SK-N-MC (cell line): ENCODE data around the gene AAR2.

ENCODE experiments used
- DNase-seq: peaks from one replicate; pipeline ENCODE4 v3.0.0-alpha.2; 2011; ENCODE audit warnings: low read depth, low spot score
- H3K27ac ChIP-seq: fragments of 200-600 bp; sonication (generic); 2 replicates; pipeline ENCODE4 v1.5.1; 2016; ENCODE audit warnings: mixed run types
- H3K36me3 ChIP-seq: fragments of 200-600 bp; sonication (generic); 2 replicates; pipeline ENCODE4 v1.6.1; 2017; ENCODE audit warnings: antibody characterized with exemption, low read length, mixed read lengths; ENCODE audit not compliant: insufficient read depth
- H3K4me3 ChIP-seq: fragments of 200-600 bp; sonication (generic); 2 replicates; pipeline ENCODE4 v1.5.1; 2016
- H3K9ac ChIP-seq: fragments of 200-600 bp; sonication (generic); 2 replicates; pipeline ENCODE4 v1.8.0; 2017; ENCODE audit warnings: mixed run types, mixed read lengths; ENCODE audit not compliant: insufficient read length
- H3K9me3 ChIP-seq: fragments of 200-600 bp; sonication (generic); 2 replicates; pipeline ENCODE4 v1.6.1; 2017; ENCODE audit warnings: low read depth, mild to moderate bottlenecking, antibody characterized with exemption, low read length, moderate library complexity, mixed read lengths
- EZH2 ChIP-seq: fragments of 200-600 bp; sonication (generic); IDR thresholded peaks from one replicate; pipeline ENCODE4 v1.6.1; 2017; ENCODE audit warnings: antibody characterized with exemption
- FOXP2 ChIP-seq: optimal IDR thresholded peaks from 2 replicates; pipeline ENCODE3; 2011; ENCODE audit warnings: mild to moderate bottlenecking, moderate library complexity; ENCODE audit not compliant: insufficient read depth; ENCODE audit errors: extremely low read length, control extremely low read depth
- POLR2AphosphoS5 ChIP-seq: IDR thresholded peaks from 2 replicates; pipeline ENCODE4 v1.6.1; 2012; ENCODE audit warnings: mild to moderate bottlenecking, low read depth, low read length, borderline replicate concordance

AAR2 gene

DNA sequence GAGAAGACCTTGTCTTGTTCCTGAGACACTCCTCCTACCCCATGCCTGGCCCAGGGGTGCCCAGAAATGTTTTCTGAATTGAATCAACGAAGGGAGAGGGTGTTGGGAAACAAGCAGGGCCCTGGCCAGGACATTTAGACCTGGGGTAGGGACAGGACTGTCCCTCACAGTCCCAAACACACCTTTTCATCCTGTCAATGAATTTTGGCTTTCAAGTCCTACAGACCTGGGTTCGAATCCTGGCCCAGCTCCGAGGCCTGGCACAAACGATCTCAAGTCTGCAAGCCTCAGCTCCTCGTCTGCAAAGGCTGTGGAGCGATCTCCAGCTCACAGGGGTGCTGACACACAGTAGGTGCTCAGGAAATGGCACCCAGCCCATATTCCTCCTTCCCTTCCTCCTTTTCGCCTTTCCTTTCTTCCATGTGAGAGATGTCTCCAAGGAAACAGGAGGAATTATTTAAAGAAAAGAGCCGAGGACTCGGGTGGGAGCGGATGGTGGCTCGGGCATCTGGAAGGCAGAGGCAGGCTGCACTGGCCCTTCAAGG, 62.6 kb downstream of the AAR2 start:
- no peak for DNase-seq
- no peak overlapping the region for H3K4me3 ChIP-seq
- TF ChIP-seq EZH2 (no peak), FOXP2 (no peak)
- no peak overlapping the region for H3K9ac ChIP-seq
- H3K27ac ChIP-seq, result no peak overlapping the region
- H3K9me3 ChIP-seq, result no peaks in the 10 kb centered on the region
- no peaks in the 10 kb centered on the region for H3K36me3 ChIP-seq

DNA sequence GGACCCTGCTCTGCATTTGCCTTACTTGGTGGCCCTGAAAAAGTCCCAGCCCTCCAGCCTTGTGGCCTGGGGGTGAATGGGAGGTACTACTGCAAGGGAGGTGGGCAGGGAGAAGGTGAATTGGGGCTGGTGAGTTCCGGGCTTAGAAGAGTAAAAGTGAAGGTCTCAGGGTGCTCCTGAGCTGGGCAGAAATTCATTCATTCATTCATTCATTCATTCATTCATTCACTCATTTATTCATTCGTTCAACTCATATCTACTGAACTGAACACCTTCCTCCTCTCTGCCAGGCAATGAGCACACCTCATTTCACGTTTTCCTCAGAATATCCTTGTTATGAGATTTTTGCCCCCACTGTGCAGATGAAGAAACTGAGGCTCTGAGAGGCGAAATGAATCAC, 63.2 kb downstream of the AAR2 start:
- no peak for DNase-seq
- no peak overlapping the region for H3K4me3 ChIP-seq
- TF ChIP-seq POLR2AphosphoS5, result no peak
- TF ChIP-seq EZH2, result no peak
- TF ChIP-seq FOXP2, result no peak
- no peak overlapping the region for H3K9ac ChIP-seq
- H3K9me3 ChIP-seq, result no peaks in the 10 kb centered on the region
- H3K36me3 ChIP-seq, result no peaks in the 10 kb centered on the region
- H3K27ac ChIP-seq, result no peak overlapping the region

DNA sequence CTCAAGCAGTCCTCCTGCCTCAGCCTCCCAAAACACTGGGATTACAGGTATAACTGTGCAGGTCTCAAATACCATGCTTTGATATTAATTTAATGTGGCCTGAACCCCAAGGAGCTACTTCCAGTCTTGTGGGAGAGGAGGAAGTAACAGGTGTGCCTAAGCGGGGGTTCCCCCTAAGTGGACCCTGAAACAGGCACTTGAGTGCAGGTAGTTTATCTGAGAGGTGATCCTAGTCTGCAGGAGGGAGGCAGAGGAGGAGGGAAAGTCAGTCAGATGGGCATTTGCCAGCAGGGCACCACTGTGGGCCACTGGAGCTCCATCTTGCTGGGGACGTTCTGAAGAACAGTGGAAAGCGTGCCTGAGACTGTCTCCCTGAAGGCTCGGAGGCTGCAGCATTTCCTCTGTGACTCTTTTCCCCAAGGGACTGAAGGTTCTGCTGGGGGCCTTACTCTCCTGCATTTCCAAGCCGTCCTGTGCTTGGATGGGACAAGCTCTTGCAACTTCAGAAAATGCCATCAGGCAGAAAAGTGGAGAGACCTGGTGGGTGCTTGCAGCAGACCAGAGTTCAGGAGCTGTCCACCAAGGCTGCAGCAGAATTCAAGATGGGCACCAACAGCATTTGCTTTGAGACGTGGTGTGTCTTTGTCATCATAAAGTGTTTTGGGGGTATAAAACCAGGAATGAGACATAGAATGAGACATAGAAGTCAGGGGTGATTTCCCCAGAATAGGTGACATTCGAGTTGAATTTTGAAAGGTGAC, 65.3 kb downstream of the AAR2 start:
- no peak for DNase-seq
- Histone ChIP-seq H3K9ac (no peak overlapping the region), H3K36me3 (no peaks in the 10 kb centered on the region), H3K9me3 (no peaks in the 10 kb centered on the region), H3K4me3 (no peak overlapping the region), H3K27ac (no peak overlapping the region)
- TF ChIP-seq EZH2, result no peak
- TF ChIP-seq FOXP2, result no peak
- no peak for TF ChIP-seq POLR2AphosphoS5

DNA sequence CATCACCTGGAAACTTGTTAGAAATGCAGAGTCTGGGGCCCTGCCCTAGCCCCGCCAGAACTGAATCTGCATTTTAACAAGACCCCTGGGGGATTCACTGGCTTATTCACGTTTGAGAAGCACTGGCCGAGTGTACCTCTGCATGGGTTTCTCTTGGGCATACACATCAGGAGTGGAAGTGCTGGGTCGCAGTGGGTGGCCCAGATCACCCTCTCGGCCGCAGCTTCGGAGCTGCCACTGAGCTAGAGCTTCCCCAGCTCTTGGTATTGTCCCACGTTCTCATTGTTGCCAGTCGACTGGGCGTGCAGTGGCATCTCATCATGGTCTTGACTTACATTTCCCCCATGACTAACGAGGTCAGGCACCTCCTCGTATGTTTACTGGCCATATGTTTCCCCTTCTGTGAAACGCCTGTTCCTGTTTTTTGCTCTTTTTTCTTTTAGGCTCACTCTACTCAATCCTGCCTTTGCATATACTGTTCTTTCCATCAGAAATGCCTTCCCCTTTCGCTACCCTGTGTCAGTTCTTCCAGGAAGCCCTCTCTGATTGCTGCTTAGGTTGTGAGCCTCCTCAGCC, 66.8 kb downstream of the AAR2 start:
- H3K27ac ChIP-seq, result no peak overlapping the region
- no peak for DNase-seq
- H3K9ac ChIP-seq, result no peak overlapping the region
- no peaks in the 10 kb centered on the region for H3K36me3 ChIP-seq
- no peak overlapping the region for H3K4me3 ChIP-seq
- TF ChIP-seq POLR2AphosphoS5 (no peak), FOXP2 (no peak), EZH2 (no peak)
- H3K9me3 ChIP-seq, result no peaks in the 10 kb centered on the region

DNA sequence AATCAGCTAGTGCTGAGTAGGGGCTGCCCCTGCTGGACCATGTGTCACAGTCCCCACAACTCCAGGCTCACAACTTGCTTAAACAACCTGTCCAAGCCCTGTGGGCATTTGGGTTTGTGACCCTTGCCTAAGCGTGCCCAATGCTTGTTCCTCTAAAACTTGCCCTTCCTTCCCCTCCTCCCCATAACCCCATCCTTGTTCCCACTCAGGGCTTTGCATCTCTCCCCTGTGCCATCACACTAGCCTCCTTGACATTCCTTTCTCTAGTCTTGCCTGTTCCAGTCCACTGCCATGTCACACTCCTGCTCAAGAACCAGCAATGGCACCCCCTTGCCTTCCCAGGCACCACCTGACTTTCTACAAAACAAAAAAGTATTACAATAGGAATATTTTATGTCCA, 67.6 kb downstream of the AAR2 start:
- Histone ChIP-seq H3K4me3 (no peak overlapping the region), H3K36me3 (no peaks in the 10 kb centered on the region), H3K27ac (no peak overlapping the region), H3K9ac (no peak overlapping the region), H3K9me3 (no peaks in the 10 kb centered on the region)
- no peak for DNase-seq
- TF ChIP-seq FOXP2, result no peak
- no peak for TF ChIP-seq EZH2
- no peak for TF ChIP-seq POLR2AphosphoS5

DNA sequence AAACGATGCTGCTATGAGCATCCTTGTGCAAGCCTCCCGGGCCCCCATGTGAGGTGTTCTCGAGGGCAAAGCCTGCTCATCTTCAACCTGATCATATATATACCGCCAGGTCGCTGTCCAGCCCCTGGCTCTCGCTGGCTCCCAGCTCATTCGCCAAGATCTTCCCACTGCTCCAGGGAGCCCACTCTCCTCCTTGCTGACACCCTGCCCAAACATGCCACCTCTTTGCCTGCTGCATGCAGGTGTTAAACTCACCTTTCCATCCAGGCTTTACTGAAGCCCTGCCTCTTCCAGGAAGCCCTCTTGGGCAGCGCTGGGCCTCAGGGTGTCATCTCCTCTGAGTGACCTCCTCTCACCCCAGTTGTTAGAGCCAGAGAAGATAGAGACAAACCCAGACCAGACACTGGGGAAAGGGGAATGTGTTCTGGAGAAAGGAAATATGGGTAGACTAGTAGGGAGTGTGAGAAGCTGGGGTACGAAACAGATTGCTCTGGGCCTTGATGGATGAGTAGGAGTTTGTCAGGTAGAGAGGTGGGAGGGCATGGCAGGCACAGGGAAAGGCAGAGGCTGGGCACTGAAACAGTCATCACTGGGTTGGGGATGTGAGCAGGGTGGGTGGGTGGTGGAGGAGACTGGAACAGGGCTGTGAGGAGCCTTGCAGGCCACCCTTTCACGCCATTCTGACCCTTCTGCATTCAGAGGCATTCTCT, 68.7 kb downstream of the AAR2 start:
- Histone ChIP-seq H3K4me3 (no peak overlapping the region), H3K9me3 (no peaks in the 10 kb centered on the region), H3K36me3 (no peaks in the 10 kb centered on the region), H3K27ac (no peak overlapping the region), H3K9ac (no peak overlapping the region)
- DNase-seq, result no peak
- TF ChIP-seq EZH2, result no peak
- TF ChIP-seq FOXP2, result no peak
- TF ChIP-seq POLR2AphosphoS5, result no peak

DNA sequence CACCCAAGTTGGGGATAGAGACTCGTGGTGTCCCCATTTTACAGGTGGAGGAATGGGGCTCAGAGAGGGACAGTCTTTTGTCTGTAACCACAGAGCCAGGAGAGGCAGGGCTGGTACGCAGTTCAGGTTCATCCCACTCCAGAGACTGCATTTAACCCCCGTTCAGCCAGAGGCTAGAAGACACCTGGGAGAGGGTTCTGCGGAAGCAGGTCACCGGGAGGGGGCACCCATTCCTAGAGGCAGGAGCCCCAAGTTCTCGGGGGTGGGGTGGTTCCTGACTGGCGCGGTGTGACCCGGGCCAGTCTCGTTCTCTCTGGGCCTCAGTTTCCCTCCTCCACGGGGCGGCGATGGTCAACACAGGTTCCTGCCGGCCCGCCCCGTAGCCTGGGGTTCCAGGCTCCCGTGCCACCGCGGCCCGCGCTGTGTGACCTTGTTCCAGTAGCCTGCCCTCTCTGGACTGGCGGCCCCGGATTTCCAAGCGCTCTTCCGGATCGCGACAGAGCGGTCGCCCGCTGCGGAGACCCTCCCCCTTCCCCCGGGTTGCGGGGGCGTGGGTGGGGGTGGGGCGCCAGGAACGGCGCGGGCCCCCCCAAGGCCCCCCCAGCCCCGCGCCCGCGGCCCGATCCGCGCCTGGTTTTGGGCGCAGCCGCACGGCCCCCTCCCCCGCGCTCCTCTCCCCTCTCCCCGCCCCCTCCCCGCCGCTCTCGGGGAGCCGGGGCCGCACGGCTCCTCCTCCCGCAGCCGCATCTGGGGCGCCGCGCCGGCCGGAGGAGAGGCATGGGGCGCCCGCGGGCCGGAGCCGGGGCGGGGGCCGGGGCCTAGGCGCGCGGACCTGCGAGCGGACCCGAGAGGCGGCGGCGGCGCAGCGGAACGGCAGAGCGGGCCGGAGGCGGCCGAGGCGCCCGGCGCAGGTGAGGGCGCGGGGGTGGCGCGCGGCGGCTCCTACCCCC, 69.6 kb downstream of the AAR2 start, which contains the start of gene DLGAP4:
Gene DLGAP4, plus strand, starts transcription at position 738 of the 950 bp plus-strand sequence. CDS start 125,379 bp downstream, outside the sequence.
- Histone ChIP-seq H3K9ac (no peak within 1 kb of the TSS), H3K4me3 (peak within 1 kb of the TSS; percentile 77), H3K27ac (no peak within 1 kb of the TSS), H3K9me3 (no peaks in the 10 kb centered on the region), H3K36me3 (no peaks in the 10 kb centered on the region)
- TF ChIP-seq FOXP2, result no peak
- DNase-seq, result no peak
